ENCODE results near the gene NAT10. TPM values are rescaled to one million over a fixed set of nuclear protein-coding genes. Genes with fewer than 3 reads are reported as not detected.

Gene NAT10
- total and polyA plus RNA-seq, 2 experiments from 2014 or later: 44.1 to 58.8 TPM

DNA sequence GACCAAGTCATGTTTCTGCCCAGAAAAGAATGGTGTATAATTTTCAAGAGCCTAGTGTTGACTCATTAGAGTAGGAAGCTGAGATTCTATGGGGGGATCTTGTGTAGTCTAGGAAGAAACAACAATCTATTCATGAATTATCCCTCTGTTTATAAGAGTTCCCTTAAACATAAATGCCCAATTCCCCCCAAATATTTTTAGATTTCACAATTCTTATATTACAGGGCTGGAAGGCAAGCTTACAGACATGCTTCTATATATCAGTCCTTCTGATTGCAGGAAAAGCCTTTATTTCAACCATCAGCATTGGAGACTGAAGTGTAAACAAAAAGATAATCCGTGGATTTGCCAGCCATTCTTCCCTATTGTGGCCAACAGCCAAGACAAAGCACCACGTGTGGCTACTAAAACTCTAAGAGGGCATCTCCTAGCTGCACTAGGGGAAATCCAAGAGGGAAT is 71.4 kb downstream of the NAT10 start (continued):
- TF ChIP-seq, protein P1, sequence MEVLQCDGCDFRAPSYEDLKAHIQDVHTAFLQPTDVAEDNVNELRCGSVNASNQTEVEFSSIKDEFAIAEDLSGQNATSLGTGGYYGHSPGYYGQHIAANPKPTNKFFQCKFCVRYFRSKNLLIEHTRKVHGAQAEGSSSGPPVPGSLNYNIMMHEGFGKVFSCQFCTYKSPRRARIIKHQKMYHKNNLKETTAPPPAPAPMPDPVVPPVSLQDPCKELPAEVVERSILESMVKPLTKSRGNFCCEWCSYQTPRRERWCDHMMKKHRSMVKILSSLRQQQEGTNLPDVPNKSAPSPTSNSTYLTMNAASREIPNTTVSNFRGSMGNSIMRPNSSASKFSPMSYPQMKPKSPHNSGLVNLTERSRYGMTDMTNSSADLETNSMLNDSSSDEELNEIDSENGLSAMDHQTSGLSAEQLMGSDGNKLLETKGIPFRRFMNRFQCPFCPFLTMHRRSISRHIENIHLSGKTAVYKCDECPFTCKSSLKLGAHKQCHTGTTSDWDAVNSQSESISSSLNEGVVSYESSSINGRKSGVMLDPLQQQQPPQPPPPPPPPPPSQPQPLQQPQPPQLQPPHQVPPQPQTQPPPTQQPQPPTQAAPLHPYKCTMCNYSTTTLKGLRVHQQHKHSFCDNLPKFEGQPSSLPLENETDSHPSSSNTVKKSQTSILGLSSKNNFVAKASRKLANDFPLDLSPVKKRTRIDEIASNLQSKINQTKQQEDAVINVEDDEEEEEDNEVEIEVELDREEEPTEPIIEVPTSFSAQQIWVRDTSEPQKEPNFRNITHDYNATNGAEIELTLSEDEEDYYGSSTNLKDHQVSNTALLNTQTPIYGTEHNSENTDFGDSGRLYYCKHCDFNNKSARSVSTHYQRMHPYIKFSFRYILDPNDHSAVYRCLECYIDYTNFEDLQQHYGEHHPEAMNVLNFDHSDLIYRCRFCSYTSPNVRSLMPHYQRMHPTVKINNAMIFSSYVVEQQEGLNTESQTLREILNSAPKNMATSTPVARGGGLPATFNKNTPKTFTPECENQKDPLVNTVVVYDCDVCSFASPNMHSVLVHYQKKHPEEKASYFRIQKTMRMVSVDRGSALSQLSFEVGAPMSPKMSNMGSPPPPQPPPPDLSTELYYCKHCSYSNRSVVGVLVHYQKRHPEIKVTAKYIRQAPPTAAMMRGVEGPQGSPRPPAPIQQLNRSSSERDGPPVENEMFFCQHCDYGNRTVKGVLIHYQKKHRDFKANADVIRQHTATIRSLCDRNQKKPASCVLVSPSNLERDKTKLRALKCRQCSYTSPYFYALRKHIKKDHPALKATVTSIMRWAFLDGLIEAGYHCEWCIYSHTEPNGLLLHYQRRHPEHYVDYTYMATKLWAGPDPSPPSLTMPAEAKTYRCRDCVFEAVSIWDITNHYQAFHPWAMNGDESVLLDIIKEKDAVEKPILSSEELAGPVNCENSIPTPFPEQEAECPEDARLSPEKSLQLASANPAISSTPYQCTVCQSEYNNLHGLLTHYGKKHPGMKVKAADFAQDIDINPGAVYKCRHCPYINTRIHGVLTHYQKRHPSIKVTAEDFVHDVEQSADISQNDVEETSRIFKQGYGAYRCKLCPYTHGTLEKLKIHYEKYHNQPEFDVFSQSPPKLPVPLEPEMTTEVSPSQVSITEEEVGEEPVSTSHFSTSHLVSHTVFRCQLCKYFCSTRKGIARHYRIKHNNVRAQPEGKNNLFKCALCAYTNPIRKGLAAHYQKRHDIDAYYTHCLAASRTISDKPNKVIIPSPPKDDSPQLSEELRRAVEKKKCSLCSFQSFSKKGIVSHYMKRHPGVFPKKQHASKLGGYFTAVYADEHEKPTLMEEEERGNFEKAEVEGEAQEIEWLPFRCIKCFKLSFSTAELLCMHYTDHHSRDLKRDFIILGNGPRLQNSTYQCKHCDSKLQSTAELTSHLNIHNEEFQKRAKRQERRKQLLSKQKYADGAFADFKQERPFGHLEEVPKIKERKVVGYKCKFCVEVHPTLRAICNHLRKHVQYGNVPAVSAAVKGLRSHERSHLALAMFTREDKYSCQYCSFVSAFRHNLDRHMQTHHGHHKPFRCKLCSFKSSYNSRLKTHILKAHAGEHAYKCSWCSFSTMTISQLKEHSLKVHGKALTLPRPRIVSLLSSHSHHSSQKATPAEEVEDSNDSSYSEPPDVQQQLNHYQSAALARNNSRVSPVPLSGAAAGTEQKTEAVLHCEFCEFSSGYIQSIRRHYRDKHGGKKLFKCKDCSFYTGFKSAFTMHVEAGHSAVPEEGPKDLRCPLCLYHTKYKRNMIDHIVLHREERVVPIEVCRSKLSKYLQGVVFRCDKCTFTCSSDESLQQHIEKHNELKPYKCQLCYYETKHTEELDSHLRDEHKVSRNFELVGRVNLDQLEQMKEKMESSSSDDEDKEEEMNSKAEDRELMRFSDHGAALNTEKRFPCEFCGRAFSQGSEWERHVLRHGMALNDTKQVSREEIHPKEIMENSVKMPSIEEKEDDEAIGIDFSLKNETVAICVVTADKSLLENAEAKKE (CRISPR knock-in tag; IDR thresholded peaks at IDR 0.05): no peak

DNA sequence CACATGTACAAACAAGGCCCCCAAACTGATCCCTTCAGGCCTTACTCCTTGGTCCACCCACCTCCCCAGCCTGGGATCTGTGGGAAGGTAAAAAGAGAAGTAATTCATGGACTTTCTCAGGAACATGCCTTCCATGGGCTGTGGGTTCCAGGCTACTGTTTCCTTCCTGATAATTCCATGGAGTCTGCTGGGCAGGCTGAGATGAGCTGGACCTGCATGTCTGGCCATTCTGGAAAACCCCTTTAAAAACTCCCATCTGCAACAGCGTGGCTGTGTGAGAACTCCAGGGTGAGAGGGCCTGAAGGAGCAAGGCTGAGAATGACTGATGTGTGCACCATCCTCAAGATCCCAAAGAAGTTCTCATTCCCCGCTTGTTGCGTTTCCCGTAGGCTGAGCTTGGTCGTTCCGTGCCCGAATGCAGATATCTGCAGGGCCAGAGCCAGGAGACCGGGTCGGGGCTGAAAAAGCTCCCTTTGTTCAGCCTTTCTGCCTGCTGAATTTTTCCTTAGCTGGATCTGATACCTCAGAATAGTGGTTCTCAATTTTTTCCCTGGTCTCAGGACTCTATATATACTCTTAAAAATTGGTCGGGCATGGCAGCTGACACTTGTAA is 72.9 kb downstream of the NAT10 start:
- Histone ChIP-seq H3K79me2 (replicated peaks; ENCODE audit: insufficient read depth) (no peaks in the 10 kb centered on the region), H3K36me3 (ENCODE audit: insufficient read depth) (no peaks in the 10 kb centered on the region), H3K4me2 (no peak overlapping the region), H3K27ac (ENCODE audit: low read depth) (no peak overlapping the region), H3K9me2 (ENCODE audit: insufficient read depth) (no peaks in the 10 kb centered on the region), H3K4me1 (ENCODE audit: insufficient read depth) (peaks cover 8% of the 10 kb centered on the region), H2AFZ (no peak overlapping the region), H3F3A (replicated peaks; ENCODE audit: low read depth) (no peaks in the 10 kb centered on the region), H4K20me1 (replicated peaks; ENCODE audit: insufficient read depth) (0 out of 2 replicates have a peak, but pooled peaks cover 2% of the 10 kb centered on the region), H3K4me3 (no peak overlapping the region), H3K27me3 (ENCODE audit: insufficient read depth) (no peaks in the 10 kb centered on the region)
- Mint-ChIP-seq H3K9me3 (no peaks in the 10 kb centered on the region), H3K4me1 (peaks cover 8% of the 10 kb centered on the region; the same call in 1 of the 3 replicates), H3K27me3 (ENCODE audit: insufficient read depth, low read depth, poor library complexity) (peaks cover 5% of the 10 kb centered on the region), H3K27ac (no peak overlapping the region), H3K36me3 (ENCODE audit: low read depth) (no peaks in the 10 kb centered on the region), H3K4me3 (no peak overlapping the region)
- no peak for DNase-seq (ENCODE audit: low spot score)
- ATAC-seq: no peak
- no peak for TF ChIP-seq ZNF114 (CRISPR knock-in tag; IDR thresholded peaks at IDR 0.05)
- TF ChIP-seq, protein P2, sequence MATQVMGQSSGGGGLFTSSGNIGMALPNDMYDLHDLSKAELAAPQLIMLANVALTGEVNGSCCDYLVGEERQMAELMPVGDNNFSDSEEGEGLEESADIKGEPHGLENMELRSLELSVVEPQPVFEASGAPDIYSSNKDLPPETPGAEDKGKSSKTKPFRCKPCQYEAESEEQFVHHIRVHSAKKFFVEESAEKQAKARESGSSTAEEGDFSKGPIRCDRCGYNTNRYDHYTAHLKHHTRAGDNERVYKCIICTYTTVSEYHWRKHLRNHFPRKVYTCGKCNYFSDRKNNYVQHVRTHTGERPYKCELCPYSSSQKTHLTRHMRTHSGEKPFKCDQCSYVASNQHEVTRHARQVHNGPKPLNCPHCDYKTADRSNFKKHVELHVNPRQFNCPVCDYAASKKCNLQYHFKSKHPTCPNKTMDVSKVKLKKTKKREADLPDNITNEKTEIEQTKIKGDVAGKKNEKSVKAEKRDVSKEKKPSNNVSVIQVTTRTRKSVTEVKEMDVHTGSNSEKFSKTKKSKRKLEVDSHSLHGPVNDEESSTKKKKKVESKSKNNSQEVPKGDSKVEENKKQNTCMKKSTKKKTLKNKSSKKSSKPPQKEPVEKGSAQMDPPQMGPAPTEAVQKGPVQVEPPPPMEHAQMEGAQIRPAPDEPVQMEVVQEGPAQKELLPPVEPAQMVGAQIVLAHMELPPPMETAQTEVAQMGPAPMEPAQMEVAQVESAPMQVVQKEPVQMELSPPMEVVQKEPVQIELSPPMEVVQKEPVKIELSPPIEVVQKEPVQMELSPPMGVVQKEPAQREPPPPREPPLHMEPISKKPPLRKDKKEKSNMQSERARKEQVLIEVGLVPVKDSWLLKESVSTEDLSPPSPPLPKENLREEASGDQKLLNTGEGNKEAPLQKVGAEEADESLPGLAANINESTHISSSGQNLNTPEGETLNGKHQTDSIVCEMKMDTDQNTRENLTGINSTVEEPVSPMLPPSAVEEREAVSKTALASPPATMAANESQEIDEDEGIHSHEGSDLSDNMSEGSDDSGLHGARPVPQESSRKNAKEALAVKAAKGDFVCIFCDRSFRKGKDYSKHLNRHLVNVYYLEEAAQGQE (IDR thresholded peaks at IDR 0.05; ENCODE audit: unreplicated experiment): no peak
- TF ChIP-seq NANOG (IDR thresholded peaks at IDR 0.05; ENCODE audit: borderline replicate concordance): no peak
- TF ChIP-seq, protein P3, sequence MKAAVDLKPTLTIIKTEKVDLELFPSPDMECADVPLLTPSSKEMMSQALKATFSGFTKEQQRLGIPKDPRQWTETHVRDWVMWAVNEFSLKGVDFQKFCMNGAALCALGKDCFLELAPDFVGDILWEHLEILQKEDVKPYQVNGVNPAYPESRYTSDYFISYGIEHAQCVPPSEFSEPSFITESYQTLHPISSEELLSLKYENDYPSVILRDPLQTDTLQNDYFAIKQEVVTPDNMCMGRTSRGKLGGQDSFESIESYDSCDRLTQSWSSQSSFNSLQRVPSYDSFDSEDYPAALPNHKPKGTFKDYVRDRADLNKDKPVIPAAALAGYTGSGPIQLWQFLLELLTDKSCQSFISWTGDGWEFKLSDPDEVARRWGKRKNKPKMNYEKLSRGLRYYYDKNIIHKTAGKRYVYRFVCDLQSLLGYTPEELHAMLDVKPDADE (IDR thresholded peaks at IDR 0.05): no peak
- no peak for TF ChIP-seq EZH2phosphoT487 (IDR thresholded peaks at IDR 0.05; ENCODE audit: unreplicated experiment)
- TF ChIP-seq ZNF331 (CRISPR knock-in tag; IDR thresholded peaks at IDR 0.05; ENCODE audit: low read depth): no peak
- TF ChIP-seq JUNB (IDR thresholded peaks at IDR 0.05; ENCODE audit: unreplicated experiment): no peak
- TF ChIP-seq STAT1 (IDR thresholded peaks at IDR 0.05; ENCODE audit: unreplicated experiment): no peak
- no peak for TF ChIP-seq POLR2AphosphoS5 (IDR thresholded peaks at IDR 0.05; ENCODE audit: low read depth)
- TF ChIP-seq EZH2 (IDR thresholded peaks at IDR 0.05; ENCODE audit: low read depth, unreplicated experiment): no peak
- no peak for TF ChIP-seq CREB1 (CRISPR knock-in tag; IDR thresholded peaks at IDR 0.05; ENCODE audit: low read depth)
